ENCODE results near the gene CFAP47. TPM values are rescaled to one million over a fixed set of nuclear protein-coding genes. Genes with fewer than 3 reads are reported as not detected.

Gene CFAP47
- total RNA-seq, 4 donors from 2014 or later: not detected

GRCh38 chrX:36310136-36310535, 390.6 kb downstream of the CFAP47 start:
- no peak overlapping the region for H3K27ac ChIP-seq
- no peaks in the 10 kb centered on the region for H3K9me3 ChIP-seq
- H3K36me3 ChIP-seq: no peaks in the 10 kb centered on the region
- H3K4me1 ChIP-seq: no peaks in the 10 kb centered on the region
- H3K4me3 ChIP-seq: no peak overlapping the region
- no peak for TF ChIP-seq CTCF (IDR thresholded peaks at IDR 0.05)
- TF ChIP-seq POLR2A (IDR thresholded peaks at IDR 0.05): no peak
- no peaks in the 10 kb centered on the region for H3K27me3 ChIP-seq
- DNase-seq: no peak

- Histone ChIP-seq H3K36me3 (no peaks in the 10 kb centered on the region), H3K9me3 (no peaks in the 10 kb centered on the region), H3K27ac (no peak overlapping the region), H3K27me3 (no peaks in the 10 kb centered on the region), H3K4me3 (no peak overlapping the region), H3K4me1 (no peaks in the 10 kb centered on the region)
- TF ChIP-seq POLR2A (IDR thresholded peaks at IDR 0.05) (no peak), CTCF (IDR thresholded peaks at IDR 0.05) (no peak)
- no peak for DNase-seq
Observed at GRCh38 chrX:36314303-36314702, 394.8 kb downstream of the CFAP47 start.

- Histone ChIP-seq H3K9me3 (no peaks in the 10 kb centered on the region), H3K27me3 (no peaks in the 10 kb centered on the region), H3K36me3 (no peaks in the 10 kb centered on the region), H3K27ac (no peak overlapping the region), H3K4me1 (no peaks in the 10 kb centered on the region), H3K4me3 (no peak overlapping the region)
- DNase-seq: no peak
- TF ChIP-seq POLR2A (IDR thresholded peaks at IDR 0.05): no peak
- no peak for TF ChIP-seq CTCF (IDR thresholded peaks at IDR 0.05)
Observed at GRCh38 chrX:36334572-36334971, 415.0 kb downstream of the CFAP47 start.

GRCh38 chrX:36336751-36337150, 417.2 kb downstream of the CFAP47 start:
- Histone ChIP-seq H3K27ac (no peak overlapping the region), H3K9me3 (no peaks in the 10 kb centered on the region), H3K27me3 (no peaks in the 10 kb centered on the region), H3K4me3 (no peak overlapping the region), H3K4me1 (no peaks in the 10 kb centered on the region), H3K36me3 (no peaks in the 10 kb centered on the region)
- TF ChIP-seq CTCF (IDR thresholded peaks at IDR 0.05) (no peak), POLR2A (IDR thresholded peaks at IDR 0.05) (no peak)
- DNase-seq: no peak

GRCh38 chrX:36344301-36344700, 424.8 kb downstream of the CFAP47 start:
- H3K4me1 ChIP-seq: no peaks in the 10 kb centered on the region
- H3K27me3 ChIP-seq: no peaks in the 10 kb centered on the region
- TF ChIP-seq POLR2A (IDR thresholded peaks at IDR 0.05): no peak
- TF ChIP-seq CTCF (IDR thresholded peaks at IDR 0.05): no peak
- no peak overlapping the region for H3K27ac ChIP-seq
- no peaks in the 10 kb centered on the region for H3K9me3 ChIP-seq
- H3K36me3 ChIP-seq: no peaks in the 10 kb centered on the region
- no peak overlapping the region for H3K4me3 ChIP-seq
- no peak for DNase-seq

- H3K9me3 ChIP-seq: no peaks in the 10 kb centered on the region
- H3K27me3 ChIP-seq: no peaks in the 10 kb centered on the region
- no peaks in the 10 kb centered on the region for H3K4me1 ChIP-seq
- no peak overlapping the region for H3K4me3 ChIP-seq
- H3K27ac ChIP-seq: no peak overlapping the region
- TF ChIP-seq POLR2A (IDR thresholded peaks at IDR 0.05) (no peak), CTCF (IDR thresholded peaks at IDR 0.05) (no peak)
- no peak for DNase-seq
- H3K36me3 ChIP-seq: no peaks in the 10 kb centered on the region
Observed at GRCh38 chrX:36348509-36348908, 429.0 kb downstream of the CFAP47 start.

All from Peyer's patch (tissue), 4 donors.